Amniotic epithelial cell (primary cell): ENCODE results near the gene VSTM4.

ENCODE experiments used
- DNase-seq: peaks from one replicate; pipeline ENCODE4 v3.0.0-alpha.2; 2010; ENCODE audit warnings: low read depth

The VSTM4 gene

DNA sequence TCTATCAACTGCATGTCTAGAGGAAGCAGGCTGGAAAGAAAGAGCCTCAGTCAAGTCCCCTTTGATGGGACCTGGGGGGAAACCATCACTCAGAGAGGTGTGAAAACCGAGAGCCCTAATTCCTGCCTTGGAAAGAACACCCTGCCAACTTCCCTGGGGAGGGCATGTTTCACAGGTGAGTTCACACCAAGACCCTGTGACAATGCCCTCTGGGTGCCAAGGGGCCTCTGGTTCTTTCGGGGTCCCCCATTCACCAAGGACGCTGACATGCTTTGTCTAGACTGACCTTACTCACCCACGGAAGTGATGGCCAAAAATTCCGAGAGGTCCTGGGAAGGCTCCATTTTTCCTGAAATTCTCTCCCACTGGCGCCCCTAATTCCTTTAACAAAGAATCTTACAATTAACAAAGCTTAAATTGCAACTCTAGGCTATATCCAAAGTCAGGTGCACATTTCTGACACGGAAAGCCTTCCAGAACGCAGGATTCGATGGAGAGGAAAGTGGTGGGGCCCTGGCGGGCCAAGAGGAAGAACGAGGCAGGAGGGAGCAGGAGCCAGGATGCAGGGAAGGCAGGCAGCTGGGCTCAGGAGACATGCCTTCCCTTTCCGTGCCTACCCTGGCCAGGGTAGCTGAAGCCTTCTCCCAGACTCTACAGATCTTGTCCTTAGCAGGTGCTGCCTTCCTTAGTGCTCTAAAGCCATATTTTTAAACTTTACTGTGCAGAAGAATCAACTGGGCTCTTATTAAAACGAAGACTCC, 23.7 kb downstream of the VSTM4 start:
- DNase-seq: no peak

DNA sequence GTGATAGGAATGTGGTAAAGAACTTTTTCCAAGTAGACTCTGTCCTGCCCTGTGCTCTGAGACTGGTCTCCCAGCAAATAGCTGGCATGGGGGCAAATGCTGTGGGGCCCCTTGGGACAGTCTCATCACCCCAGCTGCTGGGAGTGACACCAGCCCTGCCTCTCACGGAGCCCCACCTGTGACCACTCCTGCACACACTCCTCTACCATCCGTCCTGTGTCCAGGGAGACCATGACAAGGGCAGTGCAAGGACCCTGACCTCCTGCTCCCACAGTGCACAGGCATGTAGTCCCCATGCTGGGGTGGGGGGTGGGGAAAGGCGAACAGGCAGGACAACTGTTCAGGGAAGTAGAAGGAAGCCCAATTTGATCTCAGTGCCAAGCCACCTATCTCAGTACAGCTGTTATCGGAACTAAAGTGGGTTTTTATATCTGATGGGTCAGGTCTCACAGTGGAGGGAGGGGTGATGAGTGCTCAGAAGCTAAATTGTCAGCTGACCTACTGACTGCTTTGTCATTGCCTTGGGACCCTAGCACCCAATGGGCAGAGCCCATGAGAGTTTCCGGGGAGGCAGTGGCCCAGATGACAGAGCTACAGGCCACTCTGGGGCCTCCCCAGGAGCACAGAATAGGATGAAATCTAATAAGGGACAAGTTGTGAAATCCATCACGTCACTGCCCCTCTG, 24.5 kb downstream of the VSTM4 start:
- DNase-seq: no peak

DNA sequence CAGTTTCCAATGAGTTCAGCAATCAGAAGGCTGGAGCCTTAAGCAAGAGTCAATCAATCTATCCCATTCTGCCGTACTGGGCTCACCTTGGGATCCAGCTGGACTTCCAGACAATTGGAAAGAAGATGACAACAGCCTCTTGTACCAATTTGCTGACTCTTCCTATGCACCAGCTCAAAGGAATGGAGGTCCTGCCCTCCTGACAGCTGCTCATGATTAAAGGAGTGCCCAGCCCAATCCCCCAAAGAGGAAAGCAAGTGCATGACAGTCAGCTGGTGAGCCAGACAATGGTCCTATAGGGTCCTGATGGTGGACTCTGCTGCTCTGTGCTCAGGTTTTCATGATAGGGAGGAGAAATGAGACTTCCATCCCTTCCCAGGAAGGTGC, 25.1 kb downstream of the VSTM4 start:
- DNase-seq: no peak

DNA sequence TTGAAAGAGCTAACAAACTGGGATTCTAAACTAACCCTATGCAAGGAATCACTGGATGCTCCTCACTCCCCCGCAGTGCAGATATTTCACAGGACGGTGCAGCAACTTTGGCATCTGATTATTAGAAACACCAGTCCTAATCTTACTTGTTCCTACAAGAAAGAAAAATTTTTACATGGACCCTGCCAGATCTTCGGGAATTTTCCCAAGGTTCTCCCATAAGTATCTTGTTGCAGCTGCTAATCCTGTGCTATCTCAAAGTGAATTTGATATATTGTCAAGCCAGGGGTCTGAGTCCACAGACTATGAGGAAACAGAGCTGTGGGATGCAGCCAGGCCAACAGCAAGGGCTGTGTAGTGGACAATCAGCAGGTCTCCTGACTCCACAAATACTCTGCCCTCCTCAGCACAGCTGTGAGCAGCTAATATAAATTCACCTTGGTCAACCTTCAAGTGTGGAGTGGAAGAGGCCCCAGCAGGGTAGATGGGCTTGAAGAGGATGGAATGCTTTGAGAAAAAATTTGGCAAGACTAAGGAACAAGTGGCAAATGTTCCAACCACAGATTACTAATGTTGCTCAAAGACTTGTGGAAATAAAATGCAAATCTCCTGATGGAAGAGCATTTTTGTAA, 25.6 kb downstream of the VSTM4 start:
- DNase-seq: peak; percentile 36

DNA sequence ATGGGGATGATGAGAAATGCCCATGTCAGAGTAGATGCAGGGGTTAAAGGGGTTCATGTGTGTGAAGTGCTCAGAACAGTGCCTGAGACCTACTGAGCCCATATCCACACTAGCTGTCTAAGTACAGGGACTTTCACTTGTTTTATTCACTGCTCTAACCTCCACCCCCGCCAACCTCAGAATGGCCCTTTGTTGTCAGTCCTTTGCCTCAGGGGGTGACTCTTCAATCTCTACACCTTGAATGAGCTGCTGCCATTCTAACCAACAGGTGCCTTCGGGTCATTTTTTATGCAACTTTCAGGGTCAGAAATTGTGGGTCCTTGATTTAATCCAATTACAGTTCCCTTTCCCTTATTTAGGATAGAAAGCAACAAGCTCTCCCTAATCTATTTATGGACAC, 26.2 kb downstream of the VSTM4 start:
- DNase-seq: no peak

DNA sequence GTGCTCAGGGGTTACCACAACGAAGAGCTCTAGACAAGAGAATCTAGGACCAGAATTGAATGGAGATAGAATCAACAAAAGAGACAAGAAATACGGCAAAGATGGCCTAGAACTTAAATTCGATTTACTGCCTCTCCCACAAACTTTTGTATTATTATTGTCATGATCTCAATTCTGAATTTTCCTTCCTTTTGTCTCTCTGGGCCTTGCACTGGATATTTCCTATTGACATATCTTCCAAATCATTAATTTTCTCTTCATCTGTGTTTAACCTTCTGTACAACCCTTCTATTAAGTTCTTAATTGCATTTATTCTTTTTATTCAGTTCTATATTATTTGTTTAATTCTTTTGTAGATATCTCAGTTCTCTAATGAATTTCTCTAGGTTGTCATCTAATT, 28.4 kb downstream of the VSTM4 start:
- DNase-seq: no peak

DNA sequence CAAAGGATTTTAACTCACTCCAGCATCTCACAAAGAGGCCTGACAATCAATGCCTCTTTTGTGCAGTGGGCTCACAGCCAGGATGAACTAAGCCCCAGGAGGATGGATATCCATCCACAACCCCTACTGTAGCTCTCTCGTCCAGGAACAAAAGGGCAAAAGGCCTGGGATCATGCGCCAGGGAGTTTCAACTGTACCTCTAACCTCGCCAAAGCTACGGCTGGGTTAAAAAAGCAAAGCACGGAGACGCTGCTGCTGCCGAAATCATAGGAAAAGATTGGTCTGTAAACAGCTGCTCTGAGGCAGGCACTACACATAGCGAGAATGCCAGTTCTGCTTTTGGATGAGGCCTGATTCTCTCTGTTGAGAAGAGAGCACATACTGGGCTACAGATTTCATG, 32.1 kb downstream of the VSTM4 start:
- no peak for DNase-seq

DNA sequence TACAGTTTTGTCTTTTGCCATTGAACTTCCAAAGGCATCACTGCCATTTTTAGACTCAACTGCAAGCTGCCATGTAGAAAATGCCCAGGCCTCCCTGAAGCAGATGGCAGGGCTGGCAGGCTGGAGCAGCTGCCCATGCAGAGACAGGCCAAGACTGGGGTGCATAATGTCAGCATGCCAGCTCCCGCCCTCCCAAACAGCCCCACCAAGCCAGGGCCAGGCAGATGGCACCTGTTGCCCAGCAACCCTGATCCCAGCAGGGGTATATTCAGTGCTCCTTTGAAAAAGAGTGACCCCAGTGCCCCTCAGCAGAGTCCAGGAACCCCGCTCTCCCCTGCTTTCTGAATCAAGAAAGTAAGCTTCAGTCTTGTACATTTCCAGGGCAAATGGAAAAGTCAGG, 32.6 kb downstream of the VSTM4 start:
- DNase-seq: no peak

DNA sequence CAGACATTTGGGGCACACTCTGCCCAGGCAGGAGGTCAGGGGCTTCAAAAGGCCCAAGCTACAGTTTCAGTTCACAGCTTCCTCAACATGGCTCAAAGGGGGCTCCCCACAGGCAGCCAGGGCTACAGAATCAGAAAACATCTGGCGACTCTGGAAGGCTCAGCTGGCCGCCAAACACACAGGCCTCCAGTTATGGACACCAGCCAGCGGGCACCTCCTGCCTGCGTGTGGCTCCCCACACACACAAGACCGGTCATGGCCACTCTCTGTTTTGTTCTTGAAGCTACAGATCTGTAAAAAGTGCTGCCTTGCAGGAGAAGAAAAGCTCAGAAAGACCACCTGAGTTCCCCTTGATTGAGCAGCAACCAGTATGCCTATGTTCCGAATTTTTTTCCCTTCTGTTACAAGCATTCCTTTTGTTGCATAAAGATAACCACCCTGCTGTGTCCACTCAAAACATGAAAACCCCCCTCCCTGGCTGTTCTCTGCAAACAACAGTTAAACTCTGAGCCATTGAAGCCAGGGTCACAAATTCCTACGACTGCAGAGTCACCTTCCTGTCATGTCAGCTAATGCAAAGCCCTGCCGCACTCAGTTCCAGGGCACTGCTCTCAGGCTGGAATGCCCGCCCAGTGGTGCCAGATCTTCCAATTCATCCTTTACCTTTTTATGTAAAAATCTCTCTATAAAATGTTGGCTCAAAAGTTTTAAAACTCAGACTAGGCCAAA, 33.6 kb downstream of the VSTM4 start:
- DNase-seq: no peak

DNA sequence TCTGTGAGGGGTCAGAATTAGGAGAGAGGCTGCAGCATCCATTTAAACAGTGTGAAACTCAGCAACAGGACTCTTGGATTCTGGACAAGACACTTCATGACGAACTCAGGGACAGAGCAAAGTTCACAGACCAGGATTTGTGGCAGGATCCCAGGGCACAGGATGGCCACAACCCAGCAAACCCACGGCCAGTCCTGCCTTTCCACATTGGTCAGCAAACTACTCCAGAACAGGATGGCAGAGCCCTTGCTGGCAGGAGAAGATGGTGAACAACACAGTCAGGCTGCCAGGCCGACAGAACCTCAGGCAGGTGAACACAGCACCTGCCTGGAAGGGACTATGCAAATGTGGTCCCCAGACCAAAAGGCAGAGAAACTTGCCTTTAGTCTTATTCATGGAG, 34.4 kb downstream of the VSTM4 start:
- DNase-seq: no peak

DNA sequence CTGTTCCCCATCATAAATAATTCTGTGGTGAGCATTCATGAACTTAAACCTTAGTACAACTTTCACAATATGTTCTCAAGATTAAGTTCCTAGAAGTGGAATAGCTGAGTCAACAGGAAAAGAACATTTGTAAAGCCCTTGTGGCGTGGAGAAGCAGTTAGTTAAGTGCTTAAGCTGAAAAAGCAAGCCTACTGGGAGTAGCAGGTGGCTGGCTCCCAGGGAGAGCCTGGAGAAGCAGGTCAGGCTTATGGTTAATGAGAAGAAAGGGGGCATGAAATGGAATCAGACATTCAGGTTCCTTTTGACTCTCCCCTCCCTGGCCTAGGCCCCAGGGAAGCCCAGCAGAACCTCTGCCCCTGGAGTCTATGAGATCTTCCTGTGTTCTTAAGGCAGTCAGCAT, 35.3 kb downstream of the VSTM4 start:
- DNase-seq: peak; percentile 81

DNA sequence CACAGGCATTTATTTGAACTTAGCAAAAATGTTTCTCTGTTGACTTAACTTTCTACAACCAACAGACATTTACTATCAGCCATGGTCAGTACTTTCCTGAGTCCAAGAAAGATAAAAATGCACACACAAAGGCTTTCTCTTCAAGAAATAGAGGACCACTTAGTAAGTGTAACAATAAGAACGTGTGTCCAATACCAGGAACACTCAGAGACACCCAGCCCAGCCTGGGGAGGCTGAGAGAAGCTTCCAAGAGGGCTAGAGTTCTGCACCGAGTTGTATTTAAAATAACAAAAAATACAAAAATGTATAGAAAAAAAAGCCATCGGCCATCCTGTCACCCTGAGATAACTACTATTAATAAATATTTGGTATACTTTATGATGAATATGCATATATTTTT, 35.8 kb downstream of the VSTM4 start:
- DNase-seq: no peak

DNA sequence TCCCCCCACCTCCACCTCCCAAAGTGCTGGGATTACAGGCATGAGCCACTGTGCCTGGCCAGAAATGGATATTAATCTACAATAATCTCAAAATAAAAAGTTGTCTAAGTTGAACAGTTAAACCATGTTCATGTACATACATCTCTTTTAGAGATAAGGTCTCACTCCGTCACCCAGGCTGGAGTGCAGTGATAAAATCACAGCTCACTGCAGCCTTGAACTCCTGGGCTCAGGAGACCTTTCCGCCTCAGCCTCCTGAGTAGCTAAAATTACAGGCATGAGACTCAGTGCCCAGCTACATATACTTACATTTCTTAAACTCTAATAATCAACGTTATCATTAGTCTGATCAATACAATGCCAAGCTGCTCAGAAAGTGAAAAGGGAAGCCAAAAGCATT, 36.2 kb downstream of the VSTM4 start:
- no peak for DNase-seq

DNA sequence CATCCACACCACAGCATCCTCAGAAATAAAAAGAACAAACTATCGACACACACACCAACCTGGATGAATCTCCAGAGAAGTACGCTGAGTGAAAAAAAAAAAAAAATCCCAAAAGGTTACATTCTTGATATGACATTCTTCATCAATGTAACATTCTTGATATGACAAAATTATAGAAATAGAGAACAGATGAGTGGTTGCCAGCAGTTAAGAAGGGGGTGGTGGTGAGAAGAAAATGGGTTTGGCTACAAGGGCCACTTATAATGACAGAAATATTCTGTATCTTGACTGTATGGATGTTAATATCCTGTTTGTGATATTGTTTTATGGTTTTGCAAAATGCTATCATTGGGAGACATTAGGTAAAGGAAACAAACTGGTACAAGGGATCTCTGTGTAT, 36.9 kb downstream of the VSTM4 start:
- DNase-seq: no peak

DNA sequence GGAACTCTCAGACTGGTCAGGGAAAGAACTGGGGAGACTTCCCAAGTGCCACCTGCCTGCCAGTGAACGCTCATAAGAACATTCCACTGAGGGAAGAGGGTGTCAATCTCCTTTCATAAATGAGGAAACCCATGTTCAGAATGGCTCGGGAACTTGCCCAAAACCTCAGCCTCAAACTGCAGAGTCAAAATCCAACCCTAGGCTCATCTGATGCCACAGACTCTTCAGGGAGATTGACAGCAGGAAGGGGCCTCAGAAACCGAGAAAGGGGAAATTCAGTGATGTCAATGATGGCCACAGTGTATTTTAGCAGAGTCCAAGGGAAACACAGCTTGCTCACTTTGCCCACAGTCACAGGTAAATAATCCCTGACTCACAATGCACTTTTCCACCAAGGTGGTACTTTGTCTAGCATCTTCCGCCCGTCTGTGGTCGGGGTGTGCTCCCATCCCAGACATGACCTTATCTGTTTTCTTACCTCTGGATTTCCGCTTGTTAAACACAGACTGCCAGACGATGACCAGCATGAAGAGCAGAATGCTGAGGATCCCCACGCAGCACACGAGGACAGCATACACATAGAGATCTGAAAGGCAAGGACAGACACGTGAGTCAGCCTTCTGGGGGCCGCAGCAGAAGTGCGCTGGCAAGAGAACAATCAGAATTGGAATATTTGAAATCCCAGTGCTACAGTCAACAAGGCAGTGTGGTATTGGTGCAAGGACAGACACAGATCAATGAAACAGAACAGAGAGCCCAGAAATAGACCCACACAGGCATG, 38.4 kb downstream of the VSTM4 start:
- DNase-seq: no peak

DNA sequence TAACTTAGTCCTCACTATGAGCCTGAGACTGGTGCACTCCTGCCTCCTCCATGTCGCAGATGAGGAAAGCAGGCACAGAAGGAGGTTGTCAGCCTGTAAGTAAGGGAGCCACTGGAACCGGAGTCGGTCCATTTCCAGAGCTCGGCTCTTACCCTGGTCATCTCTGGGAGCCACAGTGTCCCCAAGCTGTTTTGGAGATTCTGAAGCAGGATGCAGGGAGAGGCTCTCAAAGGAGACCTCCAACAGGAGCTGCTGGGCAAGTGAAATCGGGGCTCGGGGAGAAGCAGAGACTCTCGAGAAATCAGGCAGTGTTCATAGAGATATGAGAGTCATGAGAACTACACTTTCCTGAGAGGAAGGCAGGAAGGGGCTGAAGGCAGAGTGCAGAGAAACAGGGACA, 39.0 kb downstream of the VSTM4 start:
- no peak for DNase-seq

DNA sequence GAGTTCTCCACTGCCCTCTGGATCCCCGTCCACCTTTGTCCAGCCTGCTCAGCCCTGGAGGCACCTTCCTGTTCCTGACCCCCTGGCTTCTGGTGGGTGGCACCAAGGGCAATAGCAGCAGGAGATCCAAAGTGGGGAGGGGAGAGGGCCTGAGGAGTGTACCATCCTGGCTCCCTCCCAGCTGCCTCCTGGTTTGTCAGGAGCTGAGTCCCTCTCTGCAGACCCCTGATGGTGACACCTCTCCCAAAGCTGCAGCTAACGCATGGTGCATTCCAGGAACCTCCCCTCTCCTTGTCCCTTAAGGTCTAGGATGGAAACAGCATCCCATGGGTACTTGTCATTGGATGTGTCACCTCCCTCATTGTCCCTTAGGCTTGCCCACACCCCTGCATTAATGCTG, 39.6 kb downstream of the VSTM4 start:
- DNase-seq: no peak

DNA sequence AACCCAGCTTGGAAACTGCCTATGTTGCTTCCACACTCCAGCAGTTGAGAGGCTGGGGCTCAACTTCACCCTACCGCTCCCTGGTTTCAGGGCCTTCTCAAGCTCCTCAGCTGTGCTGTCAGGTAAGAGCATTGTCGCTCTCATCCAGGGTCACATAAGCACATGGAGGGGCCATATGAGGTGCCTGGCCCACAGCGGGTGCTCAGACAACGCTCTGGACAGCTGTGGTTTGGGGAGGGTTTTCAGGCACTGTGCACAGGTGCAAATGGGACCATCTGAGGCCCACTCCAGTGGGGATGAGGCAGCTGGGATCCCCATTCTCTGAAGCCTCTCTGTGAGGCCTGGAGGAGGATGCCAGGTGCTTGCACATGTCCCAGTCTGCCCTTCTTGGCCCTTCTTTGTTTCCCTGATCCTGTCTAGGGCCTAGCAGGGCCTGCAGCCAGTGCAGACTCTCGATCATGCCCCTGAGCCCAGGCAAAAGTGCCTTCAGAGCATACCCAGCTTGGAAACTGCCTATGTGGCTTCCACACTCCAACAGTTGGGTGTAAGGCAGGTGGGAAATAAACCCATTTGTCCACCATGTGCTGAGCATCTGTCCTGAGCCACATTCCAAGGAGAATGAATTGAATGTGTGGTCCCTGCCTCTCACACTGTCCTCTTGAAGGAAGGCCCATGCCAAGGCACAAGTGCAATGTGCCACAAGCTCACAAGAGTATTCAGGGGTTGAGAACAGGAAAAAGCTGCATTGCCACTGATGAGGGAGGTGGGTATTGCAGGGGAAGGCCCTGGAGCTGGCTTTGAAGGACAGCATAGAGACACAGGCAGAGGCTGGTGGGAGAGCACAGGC, 40.3 kb downstream of the VSTM4 start:
- DNase-seq: no peak

DNA sequence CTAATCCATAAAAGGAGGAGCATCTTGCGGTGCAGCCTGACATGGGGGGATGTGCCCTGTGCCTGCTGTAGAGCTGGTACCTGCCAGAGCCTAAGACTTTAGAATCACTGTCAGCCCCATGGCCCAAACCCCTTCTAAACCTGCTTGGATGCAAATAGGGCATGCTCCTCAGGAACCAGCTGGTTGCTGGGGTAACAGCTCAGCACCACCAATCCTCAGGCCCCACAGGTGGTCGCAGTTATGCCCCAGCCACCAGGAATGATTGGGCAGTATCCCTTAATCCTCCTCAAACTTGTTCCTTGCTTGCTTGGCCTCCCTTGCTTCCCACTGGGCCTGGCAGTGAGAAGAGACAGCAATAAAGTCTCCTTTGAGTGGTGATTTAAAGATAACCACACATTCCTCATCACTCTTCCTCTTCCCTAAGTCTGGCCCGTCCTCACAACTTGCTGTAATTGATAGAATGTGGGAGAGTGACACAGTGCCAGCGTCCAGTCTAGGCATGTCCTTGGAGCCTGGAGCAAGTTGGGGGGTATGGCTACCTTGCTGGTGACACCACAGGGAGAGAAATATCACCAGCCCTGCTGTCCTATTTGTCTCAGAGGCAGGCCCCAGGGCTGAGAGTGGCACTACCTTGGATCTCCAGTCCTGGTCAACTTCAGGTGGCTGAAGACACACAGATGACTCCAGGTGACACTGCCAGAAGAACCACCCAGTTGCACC, 43.0 kb downstream of the VSTM4 start:
- no peak for DNase-seq

DNA sequence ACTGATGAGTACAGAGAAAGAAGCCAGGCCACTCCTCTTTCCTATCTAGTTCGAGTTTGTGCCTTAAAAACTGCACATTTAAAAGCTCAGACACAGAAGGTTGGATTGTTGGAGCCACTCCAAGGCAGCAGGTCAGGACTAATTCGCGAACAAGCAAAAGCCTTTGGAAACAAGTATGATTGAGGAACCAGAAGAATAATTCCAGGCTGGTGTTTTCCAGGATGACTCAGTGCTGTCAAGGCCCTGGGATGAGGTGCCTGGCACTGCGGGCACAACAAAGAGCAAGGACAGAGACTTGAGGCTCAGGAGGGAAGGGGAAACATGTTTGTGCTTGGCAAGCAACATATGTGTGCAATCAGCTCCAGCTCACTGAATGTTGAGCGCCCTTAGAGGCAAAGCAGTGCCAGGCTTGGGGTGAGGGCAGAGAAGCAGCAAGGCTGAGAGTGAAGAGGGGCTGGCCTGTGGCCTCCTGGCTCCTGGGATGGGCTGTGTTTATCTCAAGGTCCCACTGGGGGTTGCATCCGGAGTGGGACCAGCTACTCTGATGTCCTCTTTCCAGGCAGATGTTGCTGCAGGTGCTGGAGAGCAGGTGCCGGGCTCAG, 44.1 kb downstream of the VSTM4 start:
- peak; percentile 27 for DNase-seq
